Muscle of arm (tissue), 12 donors: ENCODE measurements around the gene METTL24. TPM values are rescaled to one million over a fixed set of nuclear protein-coding genes. Genes with fewer than 3 reads are reported as not detected.

Experiments
- DNase-seq: peaks from one replicate; pipeline ENCODE4 v3.0.0-alpha.2; 2013
- polyA plus RNA-seq, 12 donors: library from polyadenylated mRNA; unstranded; fragments of 120-200 nt; gene quantifications; one replicate each; pipeline ENCODE4 v1.2.1, GENCODE V29; 2013; ENCODE audit not compliant: insufficient read length in 12 of 12

The METTL24 gene
- polyA plus RNA-seq, 12 donors: 0.50 to 0.99 (median 0.71) TPM; not detected in 2

DNA sequence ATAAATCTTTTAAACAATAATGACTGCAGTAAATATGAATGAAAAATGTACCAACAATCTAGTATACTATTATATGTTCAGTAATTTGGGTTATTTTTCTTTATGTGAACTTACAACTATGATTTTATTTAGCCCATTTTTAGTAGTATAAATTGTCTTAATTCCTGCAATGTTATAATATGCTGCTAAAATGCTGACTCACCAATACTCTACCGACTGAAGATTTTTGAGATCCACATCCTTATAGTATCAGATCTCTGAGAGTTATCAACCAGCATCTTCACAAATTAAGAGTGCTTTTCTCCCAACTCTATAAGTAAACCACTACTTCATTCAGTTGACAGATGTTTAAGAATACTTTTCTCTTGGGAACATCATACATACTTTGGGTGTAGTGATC, 161.3 kb downstream of the METTL24 start:
- no peak for DNase-seq

DNA sequence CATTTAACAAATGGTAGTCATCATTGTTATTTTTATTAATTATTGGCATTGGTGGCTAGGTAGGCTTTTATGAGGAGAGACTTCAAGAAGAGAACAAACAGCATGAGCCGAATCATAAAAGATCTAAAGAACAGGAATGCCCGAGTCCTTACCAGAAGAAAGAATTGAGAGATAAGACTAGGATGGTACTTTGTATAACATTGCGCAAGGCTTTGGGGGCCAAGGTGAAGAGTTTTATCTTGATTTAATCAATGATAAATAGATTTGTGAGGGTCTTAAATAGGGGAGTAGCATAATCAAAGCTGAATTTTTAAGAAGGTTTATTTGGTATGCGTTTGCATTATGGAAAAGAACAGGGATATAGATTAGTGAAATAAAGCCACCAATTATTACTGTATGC, 162.5 kb downstream of the METTL24 start:
- no peak for DNase-seq

Other genes starting within 250 kb of the METTL24 start
- 10 to 100 TPM in 8 of 12 donors, 1 to 10 TPM in 3, not detected in 1; 6.5 to 16.2 (median 11.7) TPM for gene WASF1, start 178.7 kb downstream of the METTL24 start, polyA plus RNA-seq
- 10 to 100 TPM in 11 of 12 donors, not detected in 1; 14.3 to 48.7 (median 17.5) TPM for gene CDC40, start 177.9 kb downstream of the METTL24 start, polyA plus RNA-seq
- 1 to 10 TPM in 4 of 12 donors, under 1 TPM in 5, not detected in 3; 0.08 to 1.5 (median 0.78) TPM for gene DDO, start 57.2 kb upstream of the METTL24 start, polyA plus RNA-seq
- gene SLC22A16, start 118.3 kb upstream of the METTL24 start, polyA plus RNA-seq: under 1 TPM in 8 of 12 donors, not detected in 4; 0.08 to 0.62 (median 0.34) TPM